ENCODE measurements around the gene C6orf141. TPM values are rescaled to one million over a fixed set of nuclear protein-coding genes. Genes with fewer than 3 reads are reported as not detected.

Gene C6orf141
- total RNA-seq, 2 donors from 2014 or later: 11.4 to 20.8 TPM

DNA sequence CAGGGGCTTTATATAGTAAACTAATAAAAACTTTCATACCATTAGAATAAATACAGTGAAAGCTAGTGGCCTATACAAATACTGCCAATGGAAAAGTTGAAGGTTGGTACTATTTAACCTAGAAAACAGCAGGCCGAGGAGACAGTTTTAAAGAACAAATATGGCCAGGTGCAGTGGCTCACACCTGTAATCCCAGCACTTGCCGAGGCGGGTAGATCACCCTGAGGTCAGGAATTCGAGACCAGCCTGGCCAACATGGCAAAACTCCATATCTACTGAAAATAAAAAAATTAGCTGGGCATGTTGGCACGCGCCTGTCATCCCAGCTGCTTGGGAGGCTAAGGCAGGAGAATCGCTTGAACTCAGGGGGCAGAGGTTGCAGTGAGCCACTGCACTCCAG lies 25.9 kb upstream of the C6orf141 start:
- H3K4me3 ChIP-seq: no peak overlapping the region
- WGBS, 2 donors: 41% methylated on average over 7 of the region's 7 CpGs
- peak overlapping the region in 1 of 4 donors; percentile 72 for H3K27ac ChIP-seq
- no peaks in the 10 kb centered on the region for H3K27me3 ChIP-seq
- no peaks in the 10 kb centered on the region for H3K9me3 ChIP-seq
- ATAC-seq (peak; percentile 75), DNase-seq (peak; percentile 62 to 78 (median 68))
- H3K36me3 ChIP-seq (replicated peaks in 1 of 2; ENCODE audit: insufficient read depth in 1 of 2, low read depth in 2 of 2): no peaks in the 10 kb centered on the region
- peaks cover 36% of the 10 kb centered on the region for H3K4me1 ChIP-seq
- intact Hi-C loops (cut with DNase I): no loop called here
- TF ChIP-seq POLR2A (IDR thresholded peaks at IDR 0.05) (no peak), CTCF (IDR thresholded peaks at IDR 0.05) (peak in 1 of 7 experiments; percentile 7)

DNA sequence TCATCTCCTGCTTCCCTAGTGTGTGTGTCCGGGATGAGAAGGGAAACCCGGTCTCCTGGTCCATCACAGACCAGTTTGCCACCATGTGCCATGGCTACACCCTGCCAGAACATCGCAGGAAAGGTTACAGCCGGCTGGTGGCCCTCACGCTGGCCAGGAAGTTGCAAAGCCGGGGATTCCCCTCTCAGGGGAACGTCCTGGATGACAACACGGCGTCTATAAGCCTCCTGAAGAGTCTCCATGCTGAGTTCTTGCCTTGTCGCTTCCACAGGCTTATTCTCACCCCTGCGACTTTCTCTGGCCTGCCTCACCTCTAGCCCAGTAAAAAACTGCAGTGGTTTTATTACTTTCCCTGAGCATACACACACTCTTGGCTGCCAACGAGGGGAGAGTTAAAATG lies 23.9 kb upstream of the C6orf141 start:
- ATAC-seq (no peak), DNase-seq (no peak)
- no peak for TF ChIP-seq POLR2A (IDR thresholded peaks at IDR 0.05)
- TF ChIP-seq CTCF (IDR thresholded peaks at IDR 0.05): no peak
- Histone ChIP-seq H3K27ac (no peak overlapping the region), H3K4me3 (no peak overlapping the region), H3K36me3 (replicated peaks in 1 of 2; ENCODE audit: insufficient read depth in 1 of 2, low read depth in 2 of 2) (no peaks in the 10 kb centered on the region), H3K27me3 (no peaks in the 10 kb centered on the region), H3K4me1 (peaks cover 36% of the 10 kb centered on the region), H3K9me3 (no peaks in the 10 kb centered on the region)
- intact Hi-C loops (cut with DNase I): loop anchor here (5.0 kb wide), 1 partner anchor 86 kb away; no protein-coding TSS in a partner anchor
- 73 to 94% methylated on average over 12 of the region's 12 CpGs for WGBS, 2 donors

- intact Hi-C loops (cut with DNase I): loop anchor here (5.0 kb wide), 1 partner anchor 85 kb away; no protein-coding TSS in a partner anchor
- Histone ChIP-seq H3K4me3 (no peak overlapping the region), H3K27me3 (no peaks in the 10 kb centered on the region), H3K27ac (no peak overlapping the region), H3K9me3 (no peaks in the 10 kb centered on the region), H3K4me1 (peaks cover 29% of the 10 kb centered on the region), H3K36me3 (replicated peaks in 1 of 2; ENCODE audit: insufficient read depth in 1 of 2, low read depth in 2 of 2) (no peaks in the 10 kb centered on the region)
- DNase-seq: no peak
- ATAC-seq: no peak
- 43 to 53% methylated on average over 1 of the region's 1 CpG for WGBS, 2 donors
- TF ChIP-seq CTCF (IDR thresholded peaks at IDR 0.05) (no peak), POLR2A (IDR thresholded peaks at IDR 0.05) (no peak)
These were observed 23.1 kb upstream of the C6orf141 start for GRCh38 chr6:49527320-49527719.

DNA sequence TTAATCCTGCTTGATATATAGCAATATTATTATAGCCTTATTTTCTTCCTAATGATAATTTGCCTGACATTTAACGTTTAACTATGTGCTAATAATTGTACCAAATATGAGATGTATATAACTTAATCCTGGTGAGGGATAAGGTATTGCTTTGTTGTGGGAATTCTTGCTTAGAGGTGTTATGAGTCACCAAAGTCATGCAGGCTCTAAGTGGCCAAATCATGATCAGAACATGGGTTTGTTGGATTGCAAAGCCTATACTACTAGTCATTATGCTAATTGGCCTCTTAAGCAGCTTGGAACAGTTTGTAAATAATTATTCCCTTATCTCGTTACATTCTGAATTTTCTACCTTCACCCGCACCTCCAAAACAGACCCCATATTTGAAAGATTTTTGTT lies 21.9 kb upstream of the C6orf141 start:
- Histone ChIP-seq H3K4me3 (no peak overlapping the region), H3K9me3 (no peaks in the 10 kb centered on the region), H3K27ac (no peak overlapping the region), H3K27me3 (no peaks in the 10 kb centered on the region), H3K36me3 (replicated peaks in 1 of 2; ENCODE audit: insufficient read depth in 1 of 2, low read depth in 2 of 2) (no peaks in the 10 kb centered on the region), H3K4me1 (peaks cover 16% of the 10 kb centered on the region)
- TF ChIP-seq CTCF (IDR thresholded peaks at IDR 0.05) (no peak), POLR2A (IDR thresholded peaks at IDR 0.05) (no peak)
- DNase-seq (no peak), ATAC-seq (no peak)
- WGBS, 2 donors: 61 to 62% methylated on average over 3 of the region's 3 CpGs
- intact Hi-C loops (cut with DNase I): loop anchor here (5.0 kb wide), 1 partner anchor 84 kb away; no protein-coding TSS in a partner anchor

DNA sequence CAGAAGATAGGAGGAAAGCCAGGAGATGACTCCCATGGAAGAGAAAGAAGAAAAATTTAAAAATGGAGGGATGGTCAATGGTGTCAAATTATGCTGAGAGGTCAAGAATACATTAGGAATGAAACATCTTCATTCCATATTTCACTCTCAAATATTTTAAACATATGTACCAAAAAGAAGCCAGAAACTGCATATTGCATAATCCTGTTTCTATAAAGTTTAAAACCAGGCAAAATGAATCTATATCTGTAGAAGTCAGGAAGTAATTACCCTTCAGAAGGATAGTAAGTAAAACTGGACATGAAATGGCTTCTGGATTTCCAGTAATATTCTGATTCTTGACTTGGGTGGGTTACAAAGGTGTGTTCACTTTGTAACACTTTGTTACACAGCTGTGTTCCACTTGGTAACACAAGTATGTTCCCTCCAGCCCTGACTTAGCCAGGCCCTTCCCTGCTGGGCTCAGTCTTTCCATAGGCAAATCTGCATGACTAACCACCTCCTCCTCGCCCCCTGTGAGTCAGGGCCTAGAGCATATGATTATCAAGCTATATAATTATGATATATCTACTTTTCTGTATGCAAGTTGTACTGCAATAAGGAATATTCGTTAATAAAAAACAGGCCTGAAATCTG lies 20.2 kb upstream of the C6orf141 start:
- no peak for DNase-seq
- 76 to 84% methylated on average over 2 of the region's 2 CpGs for WGBS, 2 donors
- Histone ChIP-seq H3K4me3 (no peak overlapping the region), H3K27me3 (no peaks in the 10 kb centered on the region), H3K4me1 (no peaks in the 10 kb centered on the region), H3K36me3 (replicated peaks in 1 of 2; ENCODE audit: insufficient read depth in 1 of 2, low read depth in 2 of 2) (no peaks in the 10 kb centered on the region), H3K9me3 (no peaks in the 10 kb centered on the region), H3K27ac (no peak overlapping the region)
- no peak for ATAC-seq
- intact Hi-C loops (cut with DNase I): no loop called here
- no peak for TF ChIP-seq POLR2A (IDR thresholded peaks at IDR 0.05)
- TF ChIP-seq CTCF (IDR thresholded peaks at IDR 0.05): no peak
